DMS153 (cell line): ENCODE results near the gene ZNF296.
A peak's percentile ranks its signal among the peaks of the same experiment; 100 is the strongest.
"Not testable (repeated sequence)": the region's sequence is repeated elsewhere in the genome, so short reads cannot be mapped to it uniquely, and the experiment has no call there.

Experiments
- DNase-seq: peaks from one replicate; lab custom pipeline; 2025; lab: John Stamatoyannopoulos, UW

The ZNF296 gene

GRCh38 chr19:45076029-45076850, at the start of gene ZNF296:
Gene ZNF296, minus strand, starts transcription at chr19:45076478. Its CDS starts 105 bp downstream, at chr19:45076373.
- DNase-seq = peak; percentile 64

DNA sequence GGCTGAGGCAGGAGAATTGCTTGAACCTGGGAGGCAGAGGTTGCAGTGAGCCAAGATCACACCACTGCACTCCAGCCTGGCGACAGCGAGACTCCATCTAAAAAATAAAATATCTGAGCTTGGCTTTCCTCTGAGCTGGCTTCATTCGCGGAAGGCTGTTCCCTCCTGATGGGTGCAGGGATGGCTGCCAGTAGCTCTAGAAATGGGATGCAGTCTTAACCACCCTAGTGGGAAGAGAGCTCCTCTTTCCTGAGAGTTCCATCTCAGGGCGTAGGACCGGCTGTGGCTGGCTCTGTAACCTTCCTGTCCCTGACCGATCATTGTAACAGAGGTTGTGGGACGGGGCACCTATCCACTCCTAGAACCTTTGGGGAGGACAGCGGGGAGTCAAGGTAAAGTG, 49.1 kb upstream of the ZNF296 start:
- no peak for DNase-seq

DNA sequence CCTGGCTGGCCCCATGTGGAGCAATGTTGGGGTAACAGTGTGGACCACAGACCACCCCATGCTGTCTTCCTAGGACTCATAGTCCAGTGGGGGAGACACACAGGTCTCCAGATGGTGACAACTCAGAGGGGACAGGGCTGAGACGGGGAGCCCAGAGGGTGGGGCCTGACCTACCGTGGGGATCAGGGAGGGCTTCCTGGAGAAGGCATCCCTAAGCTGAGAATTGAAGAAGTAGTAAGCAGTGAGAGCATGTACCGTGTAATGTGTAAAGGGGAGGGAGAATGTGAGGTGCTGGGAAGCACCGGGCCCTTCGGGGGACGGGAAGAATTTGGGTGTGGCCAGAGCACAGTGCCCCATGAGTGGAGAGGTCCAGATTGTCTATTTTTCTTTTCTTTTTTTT, 47.7 kb upstream of the ZNF296 start:
- DNase-seq = no peak

- no peak for DNase-seq
Measured at GRCh38 chr19:45123440-45123850, 47.2 kb upstream of the ZNF296 start.

DNA sequence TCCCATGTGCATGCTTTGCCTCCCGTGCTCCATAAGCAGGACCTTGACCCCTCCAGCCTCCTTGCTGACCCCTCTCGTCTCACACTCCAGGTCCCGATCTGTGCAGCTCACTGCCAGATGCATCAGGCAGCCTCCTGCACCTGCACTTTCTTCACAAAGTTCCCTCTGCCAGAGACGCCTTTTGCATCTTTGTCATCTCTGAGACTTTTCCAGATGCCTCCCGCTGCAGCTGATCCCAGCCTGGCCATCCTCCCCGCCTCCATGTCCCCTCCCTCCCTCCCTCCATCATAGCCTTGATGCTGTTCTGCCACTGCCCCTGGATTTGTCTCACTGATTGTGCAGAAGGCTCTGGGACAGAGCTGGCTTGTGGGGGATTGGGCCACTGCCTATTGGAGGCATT, 46.6 kb upstream of the ZNF296 start:
- no peak for DNase-seq

DNA sequence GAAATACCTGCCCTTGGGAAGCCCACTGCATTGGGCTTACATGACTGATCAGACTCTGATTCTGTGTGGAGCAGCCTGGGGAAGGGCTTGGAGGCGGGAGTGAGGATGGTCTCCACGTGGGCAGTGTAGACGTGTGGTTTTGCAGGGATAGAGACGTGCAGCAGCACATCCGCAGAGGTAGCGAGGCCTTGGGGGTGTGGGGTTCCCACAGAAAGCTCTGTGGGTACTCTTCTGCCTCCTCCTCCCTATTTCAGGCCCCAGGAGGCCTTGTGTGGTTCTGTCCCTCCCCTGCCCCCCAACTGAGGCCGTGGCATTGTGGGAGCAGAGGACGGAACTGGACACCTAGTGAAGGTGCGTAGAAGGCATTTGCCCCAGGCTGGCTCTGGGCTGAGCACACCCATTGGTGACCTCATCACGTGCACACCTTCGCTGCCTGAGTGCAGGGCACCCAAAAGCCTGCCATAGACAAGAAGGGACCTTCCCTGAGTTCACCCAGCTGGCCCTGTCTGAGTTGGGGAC, 45.6 kb upstream of the ZNF296 start:
- DNase-seq = no peak

GRCh38 chr19:45119582-45119981, 43.3 kb upstream of the ZNF296 start:
- DNase-seq = no peak

DNA sequence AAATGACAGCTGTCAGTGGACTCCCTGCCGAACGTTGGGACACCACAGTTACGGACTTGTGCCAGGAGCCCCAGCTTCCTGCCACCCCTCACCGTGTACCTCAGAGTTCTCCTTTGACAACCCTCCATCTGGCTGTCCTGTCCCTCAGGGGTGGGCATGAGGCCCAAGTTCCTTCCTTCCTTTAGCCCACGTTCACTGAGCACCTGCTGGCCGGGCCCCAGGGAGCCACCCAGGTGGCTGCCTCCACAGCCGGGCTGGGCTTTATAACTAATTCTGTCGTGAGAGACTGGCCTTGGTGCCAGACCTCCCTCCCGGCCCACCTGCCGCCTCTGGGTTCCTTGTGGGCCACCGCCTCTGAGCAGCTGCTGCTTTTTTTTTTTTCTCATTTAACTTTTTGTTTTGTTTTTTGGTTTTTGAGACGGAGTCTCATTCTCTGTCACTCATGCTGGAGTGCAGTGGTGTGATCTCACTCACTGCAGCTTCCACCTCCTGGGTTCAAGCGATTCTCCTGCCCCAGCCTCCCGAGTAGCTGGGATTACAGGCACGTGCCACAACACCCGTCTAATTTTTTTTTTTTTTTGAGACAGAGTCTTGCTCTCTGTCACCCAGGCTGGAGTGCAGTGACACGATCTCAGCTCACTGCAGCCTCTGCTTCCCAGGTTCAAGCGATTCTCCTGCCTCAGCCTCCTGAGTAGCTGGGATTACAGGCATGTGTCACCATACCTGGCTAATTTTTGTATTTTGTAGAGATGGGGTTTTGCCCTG, 42.5 kb upstream of the ZNF296 start:
- not testable (repeated sequence) for DNase-seq

DNA sequence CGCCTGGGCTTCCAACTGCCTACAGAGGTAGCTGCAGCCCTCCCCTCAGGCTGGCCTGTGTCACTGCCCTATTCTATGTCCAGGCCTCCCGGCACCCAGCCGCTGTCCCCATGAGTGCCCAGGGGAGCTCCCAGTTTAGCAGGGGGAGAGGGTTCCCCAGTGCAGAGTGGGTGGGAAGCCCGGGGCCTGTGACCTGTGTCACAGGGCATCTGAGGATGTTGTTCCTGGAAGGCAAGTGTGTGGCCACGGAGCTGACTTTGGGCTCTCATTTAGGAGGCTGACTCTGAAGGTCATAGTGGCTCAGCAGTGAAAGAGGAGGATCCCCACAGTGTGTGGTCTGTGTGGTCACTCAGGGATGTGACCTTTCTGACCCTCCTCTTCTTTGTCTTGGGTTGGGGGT, 41.8 kb upstream of the ZNF296 start:
- DNase-seq = no peak

GRCh38 chr19:45117671-45118070, 41.4 kb upstream of the ZNF296 start:
- no peak for DNase-seq

- DNase-seq = peak; percentile 54
Measured at GRCh38 chr19:45117167-45117594, 40.9 kb upstream of the ZNF296 start.

DNA sequence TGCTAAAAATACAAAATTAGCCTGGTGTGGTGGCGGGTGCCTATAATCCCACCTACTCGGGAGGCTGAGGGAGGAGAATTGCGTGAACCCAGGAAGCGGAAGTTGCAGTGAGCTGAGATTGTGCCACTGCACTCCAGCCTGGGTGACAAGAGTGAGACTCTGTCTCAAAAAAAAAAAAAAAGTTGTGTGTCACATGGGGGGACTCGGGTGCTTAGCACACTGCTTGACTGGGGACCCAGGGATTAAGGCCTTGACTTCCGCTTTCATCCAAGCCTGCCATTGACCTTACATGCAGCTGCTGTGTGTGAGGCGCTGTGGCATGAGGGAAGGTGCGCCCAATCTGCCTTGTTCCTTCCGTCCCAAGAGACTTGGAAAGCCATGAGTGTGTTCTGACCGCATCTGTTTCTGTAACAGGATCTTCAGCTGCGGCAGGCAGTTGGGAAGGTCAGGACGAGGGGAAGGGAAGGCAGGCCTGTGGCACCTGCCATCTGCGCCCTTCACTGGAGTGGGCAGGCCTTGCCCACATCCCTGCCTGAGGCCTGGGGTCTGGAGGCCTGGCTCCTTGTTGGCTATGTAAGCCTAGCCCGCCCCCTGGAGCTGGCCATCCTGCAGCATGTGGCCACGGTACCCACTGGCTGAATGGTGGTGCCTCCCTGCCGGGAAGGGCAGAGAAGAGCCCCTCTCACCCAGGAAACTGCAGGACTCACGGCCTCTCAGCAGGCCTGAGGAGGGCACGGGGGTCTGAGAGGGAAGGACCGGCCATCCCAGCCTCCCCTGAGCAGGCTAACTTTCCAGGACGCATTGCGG, 39.7 kb upstream of the ZNF296 start:
- peak; percentile 91 for DNase-seq

- peak; percentile 66 for DNase-seq
Measured at GRCh38 chr19:45114116-45114515, 37.8 kb upstream of the ZNF296 start.

DNA sequence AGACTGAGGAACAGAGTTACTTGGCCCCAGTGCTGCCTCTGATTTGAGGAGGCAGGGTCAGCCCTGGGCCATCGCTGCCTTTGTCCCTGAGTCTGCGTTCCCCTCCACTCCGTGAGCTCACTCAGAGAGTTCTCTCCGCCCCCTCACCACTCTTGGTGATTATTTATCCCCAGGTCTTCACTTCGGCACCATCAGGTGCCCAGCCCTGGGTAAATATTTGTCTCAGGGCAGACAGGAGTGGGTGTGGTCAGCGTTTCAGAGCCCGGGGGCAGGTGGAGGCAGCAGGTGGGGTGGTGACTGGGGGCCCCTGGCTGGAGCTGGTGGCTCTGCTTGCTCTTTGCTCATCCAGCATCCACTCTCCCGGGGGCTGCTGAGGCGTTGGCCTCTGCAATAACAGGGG, 37.4 kb upstream of the ZNF296 start:
- DNase-seq = peak; percentile 94

GRCh38 chr19:45112111-45112827, 36.0 kb upstream of the ZNF296 start:
- no peak for DNase-seq

- no peak for DNase-seq
Measured at GRCh38 chr19:45110851-45111266, 34.6 kb upstream of the ZNF296 start.

- no peak for DNase-seq
Measured at GRCh38 chr19:45107621-45108150, 31.4 kb upstream of the ZNF296 start.

GRCh38 chr19:45106363-45106762, 30.1 kb upstream of the ZNF296 start:
- DNase-seq = not testable (repeated sequence)

DNA sequence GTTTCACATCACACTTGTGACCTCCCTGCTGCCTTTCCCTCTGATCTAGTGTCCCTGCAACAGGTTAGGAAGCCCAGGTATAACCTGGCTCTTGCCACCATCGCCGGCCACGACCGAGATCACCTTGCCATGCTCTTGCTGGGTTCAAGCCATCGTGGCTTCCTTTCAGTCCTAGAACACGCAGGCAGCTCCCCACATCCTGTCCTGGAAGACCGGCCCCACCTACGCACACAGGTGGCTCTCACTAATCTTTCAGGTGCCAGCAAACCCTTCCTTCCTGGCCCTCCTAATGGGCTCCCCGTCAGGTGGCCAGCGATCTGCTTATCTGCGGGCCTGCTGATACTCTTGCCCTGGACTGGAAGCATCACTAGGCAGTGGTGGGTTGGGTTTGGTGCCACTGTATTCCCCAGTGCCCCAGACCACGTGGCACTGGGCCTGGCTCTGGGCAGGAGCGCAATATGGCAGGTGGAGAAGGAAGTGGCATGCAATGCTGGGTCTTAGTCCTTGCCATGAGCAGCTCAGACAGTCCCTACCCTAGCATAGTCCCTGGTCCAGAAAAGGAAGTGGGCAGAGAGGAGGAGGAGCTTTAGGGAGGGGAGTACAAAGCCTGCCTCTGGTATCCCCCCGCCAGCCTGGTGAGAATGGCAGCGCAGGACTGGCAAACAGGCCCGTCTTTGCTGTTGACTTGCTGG, 28.5 kb upstream of the ZNF296 start:
- peak; percentile 46 for DNase-seq

DNA sequence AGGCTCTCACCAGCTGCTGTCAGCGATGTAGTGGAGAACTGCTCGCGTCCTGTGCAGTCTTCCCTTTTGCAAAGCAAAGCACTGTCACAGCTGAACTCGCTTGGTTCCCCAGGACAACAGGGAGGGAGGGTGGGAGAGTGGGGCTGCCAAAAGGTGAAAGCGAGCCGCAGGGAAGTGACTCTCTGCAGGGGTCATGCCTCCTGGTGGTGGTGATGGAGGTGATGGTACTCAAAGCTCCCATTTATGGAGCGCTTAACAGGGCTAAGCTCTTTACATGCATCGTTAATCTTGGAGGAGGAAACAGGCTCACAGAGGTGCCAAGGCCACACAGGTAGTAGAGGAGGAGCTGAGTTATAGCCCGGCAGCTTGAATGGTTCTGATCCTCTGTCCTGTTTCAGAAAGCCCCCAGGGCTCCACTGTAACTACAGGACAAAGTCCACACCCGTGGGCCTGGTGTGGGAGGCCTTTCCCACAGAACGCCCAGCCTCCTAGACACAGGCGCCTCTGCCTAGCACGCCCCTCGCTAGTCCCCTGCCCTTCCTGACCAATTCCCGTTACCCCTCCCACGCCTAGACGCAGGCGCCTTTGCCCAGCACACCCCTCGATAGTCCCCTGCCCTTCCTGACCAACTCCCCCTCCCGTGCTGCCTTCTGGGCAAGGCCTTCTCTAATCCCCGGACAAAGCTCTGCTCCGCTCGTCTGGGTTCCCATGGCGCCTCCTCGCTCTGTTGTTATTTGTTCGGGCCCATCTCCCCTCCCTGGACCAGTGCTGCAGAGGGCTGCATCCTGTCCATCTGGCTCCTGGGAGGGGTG, 27.4 kb upstream of the ZNF296 start:
- DNase-seq = peak; percentile 85
